ENCODE data around the gene CEP131.

The CEP131 gene

DNA sequence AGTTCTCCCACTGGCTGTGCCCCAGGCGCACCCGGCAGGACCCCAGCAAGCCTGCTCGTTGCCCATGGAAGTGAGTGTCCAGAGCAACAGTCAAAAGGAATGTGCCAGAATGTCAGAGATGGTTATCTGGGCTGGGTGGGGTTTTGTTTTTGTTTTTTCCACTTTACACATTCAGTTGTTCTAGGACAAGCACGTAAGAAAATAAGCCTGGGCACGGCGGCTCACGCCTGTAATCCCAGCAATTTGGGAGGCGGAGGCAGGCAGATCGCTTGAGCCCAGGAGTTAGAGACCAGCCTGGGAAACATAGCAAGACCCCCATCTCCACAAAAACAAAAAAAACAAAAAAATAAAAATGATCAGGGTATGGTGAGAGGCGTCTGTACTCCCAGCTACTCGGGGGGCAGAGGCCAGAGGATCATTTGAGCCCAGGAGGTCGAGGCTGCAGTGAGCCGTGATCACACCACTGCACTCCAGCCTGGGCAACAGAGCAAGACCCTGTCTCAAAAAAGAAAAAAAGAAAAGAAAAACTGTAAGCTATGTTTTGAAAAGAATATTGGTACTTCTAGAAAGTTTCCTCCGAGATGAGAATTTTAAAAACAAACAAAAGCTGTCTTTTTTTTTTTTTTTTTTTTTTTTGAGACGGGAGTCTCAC lies 24.7 kb upstream of the CEP131 start:
- DNase-seq (ENCODE audit: low read depth), result no peak
- TF ChIP-seq, protein P1, sequence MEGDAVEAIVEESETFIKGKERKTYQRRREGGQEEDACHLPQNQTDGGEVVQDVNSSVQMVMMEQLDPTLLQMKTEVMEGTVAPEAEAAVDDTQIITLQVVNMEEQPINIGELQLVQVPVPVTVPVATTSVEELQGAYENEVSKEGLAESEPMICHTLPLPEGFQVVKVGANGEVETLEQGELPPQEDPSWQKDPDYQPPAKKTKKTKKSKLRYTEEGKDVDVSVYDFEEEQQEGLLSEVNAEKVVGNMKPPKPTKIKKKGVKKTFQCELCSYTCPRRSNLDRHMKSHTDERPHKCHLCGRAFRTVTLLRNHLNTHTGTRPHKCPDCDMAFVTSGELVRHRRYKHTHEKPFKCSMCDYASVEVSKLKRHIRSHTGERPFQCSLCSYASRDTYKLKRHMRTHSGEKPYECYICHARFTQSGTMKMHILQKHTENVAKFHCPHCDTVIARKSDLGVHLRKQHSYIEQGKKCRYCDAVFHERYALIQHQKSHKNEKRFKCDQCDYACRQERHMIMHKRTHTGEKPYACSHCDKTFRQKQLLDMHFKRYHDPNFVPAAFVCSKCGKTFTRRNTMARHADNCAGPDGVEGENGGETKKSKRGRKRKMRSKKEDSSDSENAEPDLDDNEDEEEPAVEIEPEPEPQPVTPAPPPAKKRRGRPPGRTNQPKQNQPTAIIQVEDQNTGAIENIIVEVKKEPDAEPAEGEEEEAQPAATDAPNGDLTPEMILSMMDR (conservative IDR thresholded peaks at IDR 0.05; ENCODE audit: low read length), result no peak
- no peak overlapping the region for H3K4me3 ChIP-seq (ENCODE audit: low read length)

DNA sequence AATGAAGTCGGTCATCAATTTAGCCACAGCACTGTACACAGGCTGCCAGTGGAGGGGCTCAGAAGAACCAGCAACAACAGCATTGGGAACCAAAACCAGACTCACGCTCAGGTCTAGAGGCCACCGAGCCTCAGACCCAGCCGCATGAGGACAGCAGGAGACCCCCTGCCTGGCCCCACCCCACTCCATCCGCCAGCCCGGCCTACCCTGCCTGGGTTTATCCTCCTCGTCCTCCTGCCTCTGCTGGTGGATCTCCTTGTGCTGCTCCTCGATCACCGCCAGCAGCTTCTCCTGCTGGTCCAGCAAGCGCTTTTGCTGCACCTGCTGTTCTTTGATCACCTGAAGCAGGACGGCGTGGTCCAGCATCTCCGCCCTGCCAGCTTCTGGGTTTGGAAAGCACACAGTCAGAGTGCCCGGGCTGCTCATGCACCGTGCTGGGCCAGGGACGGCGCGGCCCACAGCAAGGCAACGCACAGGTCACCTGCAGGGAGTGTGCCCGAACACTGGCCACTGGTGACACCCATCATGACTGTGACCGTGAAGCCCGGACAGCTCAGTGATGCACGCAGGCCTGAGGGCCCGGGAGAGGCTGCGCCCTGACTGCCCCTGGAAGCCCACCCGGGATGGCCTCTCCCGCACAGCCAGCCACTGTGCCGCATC lies 24.0 kb upstream of the CEP131 start:
- TF ChIP-seq, protein P1 (conservative IDR thresholded peaks at IDR 0.05; ENCODE audit: low read length), result no peak
- H3K4me3 ChIP-seq (ENCODE audit: low read length), result no peak overlapping the region
- DNase-seq (ENCODE audit: low read depth), result no peak

DNA sequence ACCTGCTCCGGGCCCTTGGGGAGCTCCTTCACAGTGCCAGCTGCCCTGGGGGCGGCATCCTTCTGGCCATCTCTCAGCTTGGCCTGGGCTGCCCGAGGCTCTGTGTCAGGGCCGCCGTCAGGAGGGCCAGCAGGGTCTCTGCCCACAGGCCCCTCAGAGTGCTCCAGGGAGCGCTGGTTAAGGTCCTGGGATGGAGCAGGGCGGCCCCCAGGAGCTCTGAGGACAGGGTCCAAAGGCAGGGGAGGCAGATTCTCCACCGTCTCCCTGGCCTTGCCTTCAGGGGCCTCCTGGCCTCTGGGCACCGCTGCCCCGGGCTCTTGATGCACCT lies 23.5 kb upstream of the CEP131 start:
- TF ChIP-seq, protein P1 (conservative IDR thresholded peaks at IDR 0.05; ENCODE audit: low read length), result no peak
- H3K4me3 ChIP-seq (ENCODE audit: low read length), result no peak overlapping the region

DNA sequence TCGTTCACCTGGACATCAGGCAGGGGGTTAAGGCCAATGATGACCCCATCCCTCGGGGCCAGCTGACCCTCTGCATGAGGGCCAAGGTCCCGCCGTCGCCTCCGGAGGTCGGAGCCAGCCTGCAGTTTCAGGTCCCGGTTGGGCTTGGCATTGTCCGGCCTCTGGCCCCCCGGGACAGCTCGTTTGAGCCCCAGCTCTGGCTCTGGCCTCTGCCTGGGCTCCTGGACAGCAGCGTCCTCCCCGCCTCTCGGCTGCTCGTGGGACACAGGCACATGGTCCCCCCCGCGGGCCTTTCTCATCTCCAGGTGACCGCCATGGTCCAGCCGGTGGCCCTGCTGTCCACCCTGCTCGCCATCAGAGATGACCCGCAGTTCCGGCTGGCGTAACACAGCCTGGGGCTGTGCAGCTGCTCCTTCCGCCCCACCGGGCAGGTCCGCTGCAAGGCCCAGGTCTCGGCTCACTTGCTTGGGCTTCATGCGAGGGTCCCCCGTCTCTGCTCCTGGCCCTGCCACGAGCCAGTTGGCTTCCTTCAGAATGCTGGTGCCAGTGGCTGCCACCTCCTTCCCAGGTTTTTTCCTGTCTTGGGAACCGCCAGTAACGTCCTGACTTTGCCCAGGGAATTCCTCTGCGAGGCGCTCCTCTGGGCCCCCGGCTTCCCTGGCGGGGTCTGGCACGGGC lies 23.0 kb upstream of the CEP131 start:
- H3K4me3 ChIP-seq (ENCODE audit: low read length), result no peak overlapping the region
- TF ChIP-seq, protein P1 (conservative IDR thresholded peaks at IDR 0.05; ENCODE audit: low read length), result no peak
- DNase-seq (ENCODE audit: low read depth), result no peak

More for the DNA sequence above, 23.5 kb upstream of the CEP131 start:
- no peak for DNase-seq (ENCODE audit: low read depth)

DNA sequence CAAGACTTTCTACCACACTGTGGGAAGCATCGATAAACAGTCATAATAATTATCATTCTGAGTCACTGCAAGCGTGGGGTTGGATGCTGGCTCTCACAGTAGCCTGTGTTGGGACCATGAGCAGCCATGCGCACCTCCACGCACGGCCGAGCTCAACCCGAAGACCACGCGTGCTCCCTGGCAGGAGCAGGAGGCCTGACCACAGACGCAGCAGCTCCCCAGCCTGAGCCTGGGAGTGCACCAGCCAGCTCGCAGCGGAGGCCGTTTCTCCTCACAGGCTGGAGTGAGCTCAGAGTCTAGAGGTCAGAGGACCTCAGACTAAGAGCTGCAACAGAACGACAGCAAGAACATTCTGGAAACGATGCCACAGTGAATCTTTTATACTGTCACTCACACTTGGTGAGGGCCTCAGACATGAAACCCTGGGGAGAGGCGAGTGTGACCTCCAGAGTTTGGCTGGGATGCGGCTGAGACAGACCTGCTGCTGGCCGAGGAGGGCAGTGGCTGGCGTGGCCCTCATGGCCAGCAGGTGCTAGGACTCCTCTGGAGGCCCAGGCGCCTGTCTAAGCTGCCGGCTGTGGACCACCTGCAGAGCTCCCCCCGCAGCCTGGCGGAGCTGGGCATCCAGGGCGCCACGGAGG lies 22.4 kb upstream of the CEP131 start:
- TF ChIP-seq, protein P1 (conservative IDR thresholded peaks at IDR 0.05; ENCODE audit: low read length), result no peak
- no peak overlapping the region for H3K4me3 ChIP-seq (ENCODE audit: low read length)
- DNase-seq (ENCODE audit: low read depth), result no peak

DNA sequence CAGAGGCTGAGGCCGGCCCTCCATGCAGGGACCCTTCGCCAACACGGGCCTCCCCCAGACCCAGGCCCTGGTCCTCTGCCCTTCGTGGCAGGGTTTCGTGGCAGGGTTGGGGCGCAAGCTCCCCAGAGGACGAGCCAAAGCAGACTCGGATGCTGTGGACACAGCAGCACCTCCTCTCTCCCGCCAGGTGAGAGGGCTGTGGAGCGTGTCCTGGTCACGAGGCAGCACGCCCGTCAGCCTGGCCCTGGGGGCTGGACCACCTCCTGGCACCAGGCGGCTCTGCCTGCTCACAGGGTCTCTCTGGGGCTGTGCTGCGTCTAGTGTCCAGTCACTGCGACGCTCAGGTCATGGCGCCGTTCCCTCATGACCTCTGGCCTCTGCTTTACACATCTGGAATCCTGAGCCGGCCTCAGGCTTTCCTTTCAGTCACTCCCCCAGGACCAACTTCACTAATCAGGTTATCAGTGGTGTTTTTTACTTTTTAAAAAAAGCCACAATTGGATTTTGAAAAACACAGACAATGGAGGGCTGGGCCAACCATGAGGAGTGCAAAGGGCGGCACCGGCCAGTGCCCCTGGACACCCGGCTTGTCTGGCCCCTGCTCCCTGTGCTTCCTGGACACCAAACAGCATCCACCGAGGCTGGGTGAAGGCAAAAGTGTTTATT lies 21.7 kb upstream of the CEP131 start:
- TF ChIP-seq, protein P1 (conservative IDR thresholded peaks at IDR 0.05; ENCODE audit: low read length), result no peak
- no peak for DNase-seq (ENCODE audit: low read depth)
- no peak overlapping the region for H3K4me3 ChIP-seq (ENCODE audit: low read length)

Data from AG10803 (cell line).